Measurements from ENCODE around the gene PRKX. TPM values are rescaled to one million over a fixed set of nuclear protein-coding genes. Genes with fewer than 3 reads are reported as not detected.

Gene PRKX
- total and polyA plus RNA-seq, 2 of the 4 experiments (the other 2 are of a cell fraction): 7.2 to 14.9 TPM

DNA sequence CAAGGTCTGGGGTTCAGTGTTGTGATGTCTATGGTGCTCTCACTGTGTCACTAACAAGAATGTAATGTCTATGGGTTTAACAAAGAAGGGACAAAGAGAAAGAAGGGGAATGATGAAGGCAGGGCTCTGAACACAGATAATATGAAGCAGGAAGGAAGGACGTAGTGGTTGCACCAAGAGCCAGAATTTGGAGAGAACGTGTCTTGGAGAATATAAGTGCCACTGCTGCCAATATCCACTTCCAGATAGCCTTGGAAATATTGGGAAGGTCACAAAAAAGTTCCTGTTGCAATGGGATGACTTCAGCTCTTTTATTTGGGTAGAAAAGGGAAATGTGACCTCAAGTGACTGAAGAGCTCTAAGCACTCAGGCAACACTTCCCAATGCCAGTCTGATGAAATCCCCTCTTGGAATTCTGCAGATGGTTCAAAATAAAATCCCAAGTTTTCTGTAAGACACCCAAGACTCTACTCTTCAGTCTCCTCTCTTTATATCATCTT lies 131.8 kb downstream of the PRKX start:
- Histone ChIP-seq H2BK120ac (ENCODE audit: low read depth, low read length) (no peak overlapping the region), H3K9me3 (ENCODE audit: control insufficient read depth, insufficient read depth, low read length) (0 out of 2 replicates have a peak, but pooled peaks cover 2% of the 10 kb centered on the region), H3K4me2 (ENCODE audit: low read depth, low read length) (no peak overlapping the region), H4K20me1 (ENCODE audit: insufficient read depth, low read length) (no peaks in the 10 kb centered on the region), H3K56ac (ENCODE audit: extremely low read depth, insufficient read depth, low read length) (no peak overlapping the region), H3K79me1 (ENCODE audit: low read depth in 1 of 2, low read length in 2 of 2) (no peaks in the 10 kb centered on the region), H4K91ac (ENCODE audit: insufficient read depth, low read depth, low read length) (no peak overlapping the region), H3K27me3 (ENCODE audit: control insufficient read depth, insufficient read depth, low read length) (no peaks in the 10 kb centered on the region), H3K36me3 (ENCODE audit: control insufficient read depth, insufficient read depth, low read length) (no peaks in the 10 kb centered on the region), H3K18ac (ENCODE audit: low read depth, low read length) (no peak overlapping the region), H4K5ac (ENCODE audit: low read depth, low read length) (no peak overlapping the region), H3K4me1 (ENCODE audit: control insufficient read depth, insufficient read depth, low read length) (no peaks in the 10 kb centered on the region), H2AK9ac (replicated peaks; ENCODE audit: low read depth, low read length, poor library complexity) (no peak overlapping the region), H4K8ac (ENCODE audit: low read depth in 2 of 2, low read length in 2 of 2) (no peak overlapping the region), H3K4ac (ENCODE audit: low read depth, low read length) (no peak overlapping the region), H3K4me3 (ENCODE audit: insufficient read depth, low read depth, low read length) (no peak overlapping the region), H3K27ac (ENCODE audit: insufficient read depth, low read length) (no peak overlapping the region), H2BK20ac (ENCODE audit: low read depth, low read length) (no peak overlapping the region), H2BK15ac (ENCODE audit: low read depth, low read length) (no peak overlapping the region), H2AK5ac (ENCODE audit: low read depth, low read length) (no peak overlapping the region), H3K9me1 (ENCODE audit: insufficient read depth, low read length) (no peaks in the 10 kb centered on the region), H3K9ac (ENCODE audit: low read depth, low read length) (no peak overlapping the region), H2AFZ (replicated peaks; ENCODE audit: low read length, poor library complexity) (no peak overlapping the region), H3K23ac (ENCODE audit: low read depth, low read length) (no peak overlapping the region), H2BK5ac (ENCODE audit: low read depth, low read length, poor library complexity, severe bottlenecking) (no peak overlapping the region), H3K14ac (replicated peaks; ENCODE audit: low read depth, low read length) (no peak overlapping the region)
- no peak for DNase-seq
- ATAC-seq (ENCODE audit: low read depth): no peak
- dilution Hi-C loops (cut with HindIII; ENCODE audit: low sequenced_read_pairs, unreplicated experiment): no loop called here
- ChIA-PET POLR2A (ENCODE audit: unreplicated experiment) (no interaction called here), CTCF (no interaction called here)
- intact Hi-C loops (cut with micrococcal nuclease): no loop called here
- no peak for TF ChIP-seq CHD1 (IDR thresholded peaks at IDR 0.05; ENCODE audit: low read depth, low read length)
- TF ChIP-seq MAFK (IDR thresholded peaks at IDR 0.05; ENCODE audit: low read depth, low read length): no peak
- TF ChIP-seq RCOR1 (IDR thresholded peaks at IDR 0.05; ENCODE audit: insufficient replicate concordance, low read length): no peak
- TF ChIP-seq BHLHE40 (IDR thresholded peaks at IDR 0.05; ENCODE audit: low read depth, low read length): no peak
- TF ChIP-seq, protein P1, sequence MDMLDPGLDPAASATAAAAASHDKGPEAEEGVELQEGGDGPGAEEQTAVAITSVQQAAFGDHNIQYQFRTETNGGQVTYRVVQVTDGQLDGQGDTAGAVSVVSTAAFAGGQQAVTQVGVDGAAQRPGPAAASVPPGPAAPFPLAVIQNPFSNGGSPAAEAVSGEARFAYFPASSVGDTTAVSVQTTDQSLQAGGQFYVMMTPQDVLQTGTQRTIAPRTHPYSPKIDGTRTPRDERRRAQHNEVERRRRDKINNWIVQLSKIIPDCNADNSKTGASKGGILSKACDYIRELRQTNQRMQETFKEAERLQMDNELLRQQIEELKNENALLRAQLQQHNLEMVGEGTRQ (IDR thresholded peaks at IDR 0.05; ENCODE audit: low read depth, low read length): no peak
- no peak for TF ChIP-seq CEBPB (IDR thresholded peaks at IDR 0.05; ENCODE audit: low read depth, low read length)
- TF ChIP-seq POLR2A (IDR thresholded peaks at IDR 0.05; ENCODE audit: low read depth, low read length): no peak
- no peak for TF ChIP-seq RAD21 (IDR thresholded peaks at IDR 0.05; ENCODE audit: low read length)
- TF ChIP-seq RFX5 (IDR thresholded peaks at IDR 0.05; ENCODE audit: low read depth, low read length): no peak
- no peak for TF ChIP-seq MAZ (IDR thresholded peaks at IDR 0.05; ENCODE audit: borderline replicate concordance, low read depth, low read length)
- WGBS, 2 experiments (ENCODE audit: extremely low coverage in 2 of 2, insufficient read length in 1 of 2): 80% methylated on average over 1 of the region's 2 CpGs; no CpG with 5 or more reads in 1 of the 2 experiments
- BruUV-seq (replicated peaks): no TSS peak
- in situ Hi-C loops (cut with MboI; ENCODE audit: low sequenced_read_pairs): no loop called here
